D721Med (cell line): ENCODE measurements around the gene PROS1.

Experiments used
- DNase-seq: peaks from one replicate; pipeline ENCODE4 v3.0.0; 2011; ENCODE audit warnings: low spot score; ENCODE audit not compliant: insufficient read length
- FAIRE-seq: peaks from 2 replicates; lab custom pipeline; 2011; peaks lifted over from hg19 to GRCh38; lab: Jason Lieb, UNC
- CTCF ChIP-seq: IDR thresholded peaks from 2 replicates; pipeline ENCODE4 v1.5.1; 2012; ENCODE audit warnings: mild to moderate bottlenecking, control low read depth; ENCODE audit not compliant: insufficient read depth; ENCODE audit errors: missing control alignments

The PROS1 gene

GRCh38 chr3:94008253-94008652 is 34.6 kb upstream of the PROS1 start:
- DNase-seq (no peak), FAIRE-seq (no peak)
- TF ChIP-seq CTCF: no peak

GRCh38 chr3:94004301-94004910 is 30.7 kb upstream of the PROS1 start:
- peak; percentile 93 for TF ChIP-seq CTCF
- FAIRE-seq (no peak), DNase-seq (no peak)

- TF ChIP-seq CTCF: no peak
- FAIRE-seq: no peak
- DNase-seq: no peak
These were observed 28.3 kb upstream of the PROS1 start for GRCh38 chr3:94001827-94002495.

DNA sequence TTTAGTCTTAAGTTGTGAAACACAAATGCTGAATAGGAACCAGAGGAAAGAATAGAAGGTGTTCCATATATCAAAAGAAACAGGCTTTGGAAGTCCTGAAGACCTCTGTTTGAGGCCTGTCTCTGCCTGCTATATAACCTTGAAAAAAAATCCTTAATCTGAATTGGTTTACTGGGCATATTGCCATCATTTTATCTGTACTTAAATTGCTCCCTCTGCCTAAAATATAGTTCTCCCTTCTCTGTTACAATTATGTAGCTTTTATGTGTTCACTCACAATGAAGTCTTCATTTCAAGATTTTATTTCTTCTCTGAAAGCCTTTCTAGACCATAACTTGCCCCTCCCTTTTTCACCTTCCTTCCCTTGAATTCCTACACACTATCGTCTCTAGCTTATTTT is 27.5 kb upstream of the PROS1 start:
- no peak for TF ChIP-seq CTCF
- DNase-seq: no peak
- no peak for FAIRE-seq

DNA sequence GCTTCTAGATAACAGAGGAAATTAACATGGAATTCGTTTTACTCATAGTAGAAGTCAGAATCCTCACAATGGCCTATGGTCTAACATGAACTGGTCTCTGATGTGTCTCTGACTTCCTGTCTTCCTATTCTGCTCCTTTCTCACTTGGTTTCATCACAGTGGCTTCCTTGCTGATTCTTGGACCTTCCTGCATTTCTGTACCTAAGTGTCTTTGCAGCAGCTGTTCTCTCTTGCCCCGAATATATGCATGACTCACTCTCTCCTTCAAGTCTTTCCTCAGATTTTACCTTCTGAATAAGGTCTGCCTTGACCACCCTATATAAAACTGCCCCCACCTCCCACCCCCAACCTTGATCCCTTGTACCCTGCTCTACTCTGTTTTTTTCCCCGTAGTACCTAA is 20.4 kb upstream of the PROS1 start:
- DNase-seq (no peak), FAIRE-seq (no peak)
- TF ChIP-seq CTCF: no peak

DNA sequence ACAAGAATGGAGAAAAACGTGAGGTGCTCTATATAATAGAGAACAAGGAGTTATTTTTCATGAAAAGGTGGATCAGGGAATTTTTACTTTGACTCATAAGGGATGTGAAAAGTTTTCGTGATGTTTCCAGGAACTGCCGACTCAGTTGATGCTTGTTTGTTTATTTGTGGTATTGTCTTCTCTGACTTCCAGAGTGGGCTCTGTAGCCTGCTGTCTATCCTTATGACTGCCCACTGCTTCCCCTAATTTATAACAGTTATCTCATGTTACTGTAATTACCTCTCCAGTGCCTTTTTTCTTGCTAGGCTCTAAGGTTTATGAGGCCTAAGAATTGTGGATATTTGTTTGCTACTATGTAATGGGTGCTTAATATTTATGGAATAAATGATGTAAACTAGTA is 18.5 kb upstream of the PROS1 start:
- DNase-seq: no peak
- no peak for TF ChIP-seq CTCF
- FAIRE-seq: no peak

GRCh38 chr3:93991631-93992030 is 17.9 kb upstream of the PROS1 start:
- no peak for TF ChIP-seq CTCF
- DNase-seq (no peak), FAIRE-seq (no peak)
